T-helper 1 cell treated with Interleukin-12 subunit alpha and Interleukin-12 subunit beta and Interleukin-4 antibody, amounts not matched to agents 30 μg/mL and 1 μg/mL, for 36 hours (primary cell): ENCODE results near the gene SHOC2.

Experiments used
- H3K27ac Mint-ChIP-seq: one replicate; pipeline ENCODE4 v1.8.0; 2021; ENCODE audit warnings: mild to moderate bottlenecking, mixed read lengths
- H3K27me3 Mint-ChIP-seq: one replicate; pipeline ENCODE4 v1.8.0; 2021; ENCODE audit warnings: low read depth, mixed read lengths
- H3K36me3 Mint-ChIP-seq: one replicate; pipeline ENCODE4 v1.8.0; 2021; ENCODE audit warnings: low read depth, mixed read lengths
- H3K4me1 Mint-ChIP-seq: one replicate; pipeline ENCODE4 v1.8.0; 2021; ENCODE audit warnings: low read depth, mixed read lengths
- H3K4me3 Mint-ChIP-seq: one replicate; pipeline ENCODE4 v1.8.0; 2021; ENCODE audit warnings: mild to moderate bottlenecking, moderate library complexity, mixed read lengths
- H3K9me3 Mint-ChIP-seq: one replicate; pipeline ENCODE4 v1.8.0; 2021; ENCODE audit warnings: mixed read lengths

The SHOC2 gene

GRCh38 chr10:110919349-110919931 is at the start of gene SHOC2:
Gene SHOC2, plus strand, starts transcription at chr10:110919604. Its CDS starts 44,755 bp downstream, at chr10:110964359.
- peaks cover 5% of the 10 kb centered on the region for H3K36me3 Mint-ChIP-seq
- peak within 1 kb of the TSS; percentile 97 for H3K4me3 Mint-ChIP-seq
- no peaks in the 10 kb centered on the region for H3K27me3 Mint-ChIP-seq
- H3K9me3 Mint-ChIP-seq: no peaks in the 10 kb centered on the region
- H3K27ac Mint-ChIP-seq: peak within 1 kb of the TSS; percentile 99
- H3K4me1 Mint-ChIP-seq: peaks cover 35% of the 10 kb centered on the region

GRCh38 chr10:110870823-110871297 is 48.5 kb upstream of the SHOC2 start:
- Mint-ChIP-seq H3K27ac (peak overlapping the region; percentile 94), H3K4me3 (peak overlapping the region; percentile 93), H3K4me1 (peaks cover 65% of the 10 kb centered on the region), H3K36me3 (peaks cover 10% of the 10 kb centered on the region), H3K27me3 (no peaks in the 10 kb centered on the region), H3K9me3 (no peaks in the 10 kb centered on the region)

- peaks cover 60% of the 10 kb centered on the region for H3K4me1 Mint-ChIP-seq
- H3K27me3 Mint-ChIP-seq: no peaks in the 10 kb centered on the region
- H3K36me3 Mint-ChIP-seq: peaks cover 10% of the 10 kb centered on the region
- peak within 1 kb of the TSS; percentile 93 for H3K4me3 Mint-ChIP-seq
- no peaks in the 10 kb centered on the region for H3K9me3 Mint-ChIP-seq
- peak within 1 kb of the TSS; percentile 95 for H3K27ac Mint-ChIP-seq
Measured at GRCh38 chr10:110871298-110872084, 47.9 kb upstream of the SHOC2 start, which contains the start of gene PDCD4. Gene PDCD4, plus strand, starts transcription at chr10:110871928. Its CDS starts 4,100 bp downstream, at chr10:110876028.

GRCh38 chr10:110872145-110872983 is 47.0 kb upstream of the SHOC2 start:
- no peaks in the 10 kb centered on the region for H3K9me3 Mint-ChIP-seq
- H3K4me1 Mint-ChIP-seq: peaks cover 53% of the 10 kb centered on the region
- H3K27me3 Mint-ChIP-seq: no peaks in the 10 kb centered on the region
- H3K27ac Mint-ChIP-seq: peak overlapping the region; percentile 95
- H3K36me3 Mint-ChIP-seq: peaks cover 14% of the 10 kb centered on the region
- H3K4me3 Mint-ChIP-seq: peak overlapping the region; percentile 92

- H3K36me3 Mint-ChIP-seq: peaks cover 20% of the 10 kb centered on the region
- peak overlapping the region; percentile 92 for H3K4me3 Mint-ChIP-seq
- peak overlapping the region; percentile 95 for H3K27ac Mint-ChIP-seq
- H3K4me1 Mint-ChIP-seq: peaks cover 51% of the 10 kb centered on the region
- no peaks in the 10 kb centered on the region for H3K9me3 Mint-ChIP-seq
- no peaks in the 10 kb centered on the region for H3K27me3 Mint-ChIP-seq
Measured at GRCh38 chr10:110872984-110873923, 46.1 kb upstream of the SHOC2 start.

- Mint-ChIP-seq H3K4me1 (peaks cover 45% of the 10 kb centered on the region), H3K36me3 (peaks cover 21% of the 10 kb centered on the region), H3K27me3 (no peaks in the 10 kb centered on the region), H3K27ac (peak overlapping the region; percentile 6), H3K4me3 (peak overlapping the region; percentile 59), H3K9me3 (no peaks in the 10 kb centered on the region)
Measured at GRCh38 chr10:110873951-110874350, 45.5 kb upstream of the SHOC2 start.

GRCh38 chr10:110876000-110876399 is 43.4 kb upstream of the SHOC2 start:
- H3K4me1 Mint-ChIP-seq: peaks cover 28% of the 10 kb centered on the region
- H3K9me3 Mint-ChIP-seq: no peaks in the 10 kb centered on the region
- H3K36me3 Mint-ChIP-seq: peaks cover 25% of the 10 kb centered on the region
- H3K27me3 Mint-ChIP-seq: no peaks in the 10 kb centered on the region
- no peak overlapping the region for H3K4me3 Mint-ChIP-seq
- no peak overlapping the region for H3K27ac Mint-ChIP-seq

- peaks cover 31% of the 10 kb centered on the region for H3K36me3 Mint-ChIP-seq
- H3K27me3 Mint-ChIP-seq: no peaks in the 10 kb centered on the region
- no peaks in the 10 kb centered on the region for H3K9me3 Mint-ChIP-seq
- H3K4me3 Mint-ChIP-seq: no peak overlapping the region
- H3K4me1 Mint-ChIP-seq: peaks cover 28% of the 10 kb centered on the region
- H3K27ac Mint-ChIP-seq: no peak overlapping the region
Measured at GRCh38 chr10:110876788-110877187, 42.6 kb upstream of the SHOC2 start.

- Mint-ChIP-seq H3K4me3 (no peak overlapping the region), H3K36me3 (peaks cover 45% of the 10 kb centered on the region), H3K27ac (no peak overlapping the region), H3K9me3 (no peaks in the 10 kb centered on the region), H3K4me1 (peaks cover 29% of the 10 kb centered on the region), H3K27me3 (no peaks in the 10 kb centered on the region)
Measured at GRCh38 chr10:110880012-110880411, 39.4 kb upstream of the SHOC2 start.

- H3K27ac Mint-ChIP-seq: no peak overlapping the region
- no peaks in the 10 kb centered on the region for H3K27me3 Mint-ChIP-seq
- H3K4me3 Mint-ChIP-seq: no peak overlapping the region
- peaks cover 26% of the 10 kb centered on the region for H3K4me1 Mint-ChIP-seq
- no peaks in the 10 kb centered on the region for H3K9me3 Mint-ChIP-seq
- peaks cover 47% of the 10 kb centered on the region for H3K36me3 Mint-ChIP-seq
Measured at GRCh38 chr10:110881247-110881646, 38.2 kb upstream of the SHOC2 start.

- Mint-ChIP-seq H3K27ac (no peak overlapping the region), H3K4me1 (peaks cover 27% of the 10 kb centered on the region), H3K9me3 (no peaks in the 10 kb centered on the region), H3K4me3 (no peak overlapping the region), H3K36me3 (peaks cover 48% of the 10 kb centered on the region), H3K27me3 (no peaks in the 10 kb centered on the region)
Measured at GRCh38 chr10:110881905-110882304, 37.5 kb upstream of the SHOC2 start.

- no peaks in the 10 kb centered on the region for H3K27me3 Mint-ChIP-seq
- H3K4me3 Mint-ChIP-seq: peak overlapping the region; percentile 64
- H3K36me3 Mint-ChIP-seq: peaks cover 47% of the 10 kb centered on the region
- H3K4me1 Mint-ChIP-seq: peaks cover 26% of the 10 kb centered on the region
- H3K9me3 Mint-ChIP-seq: no peaks in the 10 kb centered on the region
- no peak overlapping the region for H3K27ac Mint-ChIP-seq
Measured at GRCh38 chr10:110883924-110884323, 35.5 kb upstream of the SHOC2 start.

GRCh38 chr10:110885932-110886674 is 33.3 kb upstream of the SHOC2 start:
- no peaks in the 10 kb centered on the region for H3K9me3 Mint-ChIP-seq
- peaks cover 50% of the 10 kb centered on the region for H3K36me3 Mint-ChIP-seq

More at GRCh38 chr10:110885932-110886674, 33.3 kb upstream of the SHOC2 start:
- Mint-ChIP-seq H3K4me3 (no peak overlapping the region), H3K27me3 (no peaks in the 10 kb centered on the region), H3K4me1 (peaks cover 21% of the 10 kb centered on the region), H3K27ac (no peak overlapping the region)
